Neuronal stem cell (in vitro differentiated cells): ENCODE data around the gene LRIG1.

ENCODE experiments used
- DNase-seq: peaks from one replicate; pipeline ENCODE4 v3.0.0-alpha.2; 2013; ENCODE audit warnings: low spot score
- H2AFZ ChIP-seq: one replicate; pipeline ENCODE4 v1.6.1; 2013; ENCODE audit warnings: mild to moderate bottlenecking, low read length, inconsistent platforms
- H2AK5ac ChIP-seq: 2 replicates; pipeline ENCODE4 v1.6.1; 2013; ENCODE audit warnings: low read depth, mild to moderate bottlenecking, inconsistent platforms, low read length, moderate library complexity, mixed read lengths
- H2BK120ac ChIP-seq: 2 replicates; pipeline ENCODE4 v1.6.1; 2013; ENCODE audit warnings: low read depth, mild to moderate bottlenecking, inconsistent platforms, low read length, moderate library complexity, mixed read lengths
- H2BK12ac ChIP-seq: one replicate; pipeline ENCODE4 v1.6.1; 2013; ENCODE audit warnings: low read length, inconsistent platforms
- H2BK15ac ChIP-seq: 2 replicates; pipeline ENCODE4 v1.6.1; 2013; ENCODE audit warnings: mild to moderate bottlenecking, low read length, inconsistent platforms, mixed read lengths
- H2BK5ac ChIP-seq: one replicate; pipeline ENCODE4 v1.6.1; 2013; ENCODE audit warnings: inconsistent platforms, mild to moderate bottlenecking, low read length, moderate library complexity
- H3K14ac ChIP-seq: one replicate; pipeline ENCODE4 v1.6.1; 2013; ENCODE audit warnings: low read length, inconsistent platforms
- H3K18ac ChIP-seq: 2 replicates; pipeline ENCODE4 v1.6.1; 2013; ENCODE audit warnings: low read length, inconsistent platforms
- H3K23ac ChIP-seq: 2 replicates; pipeline ENCODE4 v1.6.1; 2013; ENCODE audit warnings: low read depth, mild to moderate bottlenecking, mixed read lengths, low read length, inconsistent platforms; ENCODE audit not compliant: poor library complexity
- H3K27ac ChIP-seq: replicated peaks from 3 replicates; pipeline ENCODE4 v1.5.1; 2013; ENCODE audit warnings: low read length, inconsistent platforms
- H3K27me3 ChIP-seq, 3 experiments: 2 replicates each; pipeline ENCODE4 v1.6.1; 2013; ENCODE audit warnings: low read length in 3 of 3, mild to moderate bottlenecking in 2 of 3, inconsistent platforms in 1 of 3, low read depth in 1 of 3, mixed read lengths in 1 of 3, moderate library complexity in 1 of 3; ENCODE audit not compliant: control insufficient read depth in 3 of 3, insufficient read depth in 3 of 3
- H3K36me3 ChIP-seq, 2 donors: replicated peaks in 1 of 2; 2 replicates each; pipeline ENCODE4 v1.6.1; 2013; ENCODE audit warnings: low read length in 2 of 2; ENCODE audit not compliant: control insufficient read depth in 2 of 2, insufficient read depth in 2 of 2
- H3K4ac ChIP-seq: 2 replicates; pipeline ENCODE4 v1.6.1; 2013; ENCODE audit warnings: inconsistent platforms, mild to moderate bottlenecking, low read length, moderate library complexity
- H3K4me1 ChIP-seq, 2 donors: 1 replicate in 1 of 2; 2 replicates in 1 of 2; pipeline ENCODE4 v1.6.1; 2013; ENCODE audit warnings: low read length in 2 of 2, low read depth in 1 of 2; ENCODE audit not compliant: control insufficient read depth in 2 of 2, insufficient read depth in 1 of 2
- H3K4me2 ChIP-seq: one replicate; pipeline ENCODE4 v1.6.1; 2013; ENCODE audit warnings: mild to moderate bottlenecking, low read length, inconsistent platforms; ENCODE audit not compliant: insufficient read depth, poor library complexity, severe bottlenecking
- H3K4me3 ChIP-seq, 2 donors: 2 replicates each; pipeline ENCODE4 v1.5.1; 2013; ENCODE audit warnings: low read length in 2 of 2, mild to moderate bottlenecking in 2 of 2, inconsistent platforms in 1 of 2, moderate library complexity in 1 of 2
- H3K79me1 ChIP-seq: one replicate; pipeline ENCODE4 v1.6.1; 2013; ENCODE audit warnings: low read depth, mild to moderate bottlenecking, inconsistent platforms, low read length, moderate library complexity
- H3K9ac ChIP-seq: one replicate; pipeline ENCODE4 v1.6.1; 2013; ENCODE audit warnings: mild to moderate bottlenecking, low read depth, low read length, inconsistent platforms; ENCODE audit not compliant: poor library complexity
- H3K9me3 ChIP-seq, 2 donors: replicated peaks in 1 of 2; 2 replicates each; pipeline versions ENCODE3 to v1.6.1; 2013; ENCODE audit warnings: low read length in 2 of 2, mild to moderate bottlenecking in 2 of 2, inconsistent platforms in 1 of 2, low read depth in 1 of 2, mixed read lengths in 1 of 2, moderate library complexity in 1 of 2; ENCODE audit not compliant: control insufficient read depth in 2 of 2, insufficient read depth in 1 of 2
- H4K8ac ChIP-seq: one replicate; pipeline ENCODE4 v1.6.1; 2013; ENCODE audit warnings: low read depth, mild to moderate bottlenecking, inconsistent platforms, low read length, moderate library complexity
- H4K91ac ChIP-seq: one replicate; pipeline ENCODE4 v1.6.1; 2013; ENCODE audit warnings: low read length, low read depth, mild to moderate bottlenecking, inconsistent platforms; ENCODE audit not compliant: poor library complexity
- WGBS, 2 donors: extraction: QIAGEN DNeasy Blood & Tissue Kit; methylation state at CpG; one replicate each; pipeline ENCODE4 v1.1.7; 2013; ENCODE audit warnings: missing lambda C conversion rate in 2 of 2, mixed read lengths in 1 of 2; ENCODE audit not compliant: insufficient read length in 2 of 2, insufficient replicate concordance in 1 of 2; ENCODE audit errors: extremely low coverage in 2 of 2; 5-methylcytosine and 5-hydroxymethylcytosine counted together

The LRIG1 gene

GRCh38 chr3:66406163-66406562 lies 94.7 kb downstream of the LRIG1 start:
- no peak overlapping the region for H2BK15ac ChIP-seq
- no peak overlapping the region for H3K4ac ChIP-seq
- H2BK5ac ChIP-seq: no peak overlapping the region
- H3K36me3 ChIP-seq: peaks cover 83 to 96% of the 10 kb centered on the region in 2 donors
- H3K4me3 ChIP-seq: no peak overlapping the region
- H4K91ac ChIP-seq: no peak overlapping the region
- no peak overlapping the region for H3K27ac ChIP-seq
- H3K27me3 ChIP-seq: no peaks in the 10 kb centered on the region
- no peak for DNase-seq
- no peak overlapping the region for H3K9ac ChIP-seq
- no peak overlapping the region for H2AFZ ChIP-seq
- no CpG with 5 or more reads among the region's 5 CpGs for WGBS, 2 donors
- no peak overlapping the region for H4K8ac ChIP-seq
- H2BK12ac ChIP-seq: no peak overlapping the region
- no peak overlapping the region for H3K23ac ChIP-seq
- H3K9me3 ChIP-seq: no peaks in the 10 kb centered on the region
- no peak overlapping the region for H2BK120ac ChIP-seq
- H3K4me2 ChIP-seq: no peak overlapping the region
- H3K18ac ChIP-seq: no peak overlapping the region
- H3K4me1 ChIP-seq: peaks cover 24 to 35% of the 10 kb centered on the region in 2 donors
- no peak overlapping the region for H3K14ac ChIP-seq
- H3K79me1 ChIP-seq: peaks cover 22% of the 10 kb centered on the region
- H2AK5ac ChIP-seq: no peak overlapping the region

DNA sequence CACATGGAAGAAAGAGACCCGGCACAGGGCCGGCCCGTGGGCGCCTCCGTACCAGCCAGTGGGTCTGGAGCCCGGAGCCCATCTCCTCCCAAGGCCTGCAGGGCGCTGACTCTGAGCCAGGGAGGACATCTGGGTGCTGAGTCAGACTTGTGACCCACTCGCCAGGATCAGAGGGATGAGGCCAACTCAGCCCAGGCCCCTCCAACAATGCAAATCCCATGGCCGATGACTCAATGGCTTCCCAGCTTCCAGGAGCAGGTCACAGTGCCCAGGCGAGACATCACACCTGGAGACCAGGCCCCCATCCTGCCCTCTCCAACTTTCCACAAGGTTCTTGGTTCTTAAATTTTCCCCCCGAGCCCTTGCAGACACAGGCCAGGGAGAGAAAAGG lies 95.1 kb downstream of the LRIG1 start:
- peaks cover 22% of the 10 kb centered on the region for H3K79me1 ChIP-seq
- no peak overlapping the region for H2BK15ac ChIP-seq
- no peaks in the 10 kb centered on the region for H3K27me3 ChIP-seq
- H3K9ac ChIP-seq: peak overlapping the region; percentile 35
- H3K4ac ChIP-seq: no peak overlapping the region
- no peak for DNase-seq
- H2AK5ac ChIP-seq: no peak overlapping the region
- WGBS, 2 donors: no CpG with 5 or more reads among the region's 11 CpGs
- peaks cover 79 to 92% of the 10 kb centered on the region in 2 donors for H3K36me3 ChIP-seq
- peaks cover 26 to 37% of the 10 kb centered on the region in 2 donors for H3K4me1 ChIP-seq
- H3K4me2 ChIP-seq: no peak overlapping the region
- no peak overlapping the region for H2BK120ac ChIP-seq
- no peaks in the 10 kb centered on the region for H3K9me3 ChIP-seq
- no peak overlapping the region for H4K91ac ChIP-seq
- no peak overlapping the region for H3K18ac ChIP-seq
- no peak overlapping the region for H3K27ac ChIP-seq
- no peak overlapping the region for H3K4me3 ChIP-seq
- no peak overlapping the region for H2AFZ ChIP-seq
- H2BK12ac ChIP-seq: no peak overlapping the region
- no peak overlapping the region for H2BK5ac ChIP-seq
- no peak overlapping the region for H3K14ac ChIP-seq
- no peak overlapping the region for H3K23ac ChIP-seq
- H4K8ac ChIP-seq: no peak overlapping the region

- no peak for DNase-seq
- H3K27ac ChIP-seq: no peak overlapping the region
- H2BK5ac ChIP-seq: no peak overlapping the region
- H2BK15ac ChIP-seq: no peak overlapping the region
- no peak overlapping the region for H3K14ac ChIP-seq
- no peak overlapping the region for H4K91ac ChIP-seq
- H3K18ac ChIP-seq: peak overlapping the region; percentile 16
- no peak overlapping the region for H2AK5ac ChIP-seq
- no peak overlapping the region for H3K23ac ChIP-seq
- no peak overlapping the region for H2BK12ac ChIP-seq
- H3K4ac ChIP-seq: no peak overlapping the region
- H3K9me3 ChIP-seq: no peaks in the 10 kb centered on the region
- peaks cover 76 to 90% of the 10 kb centered on the region in 2 donors for H3K36me3 ChIP-seq
- no peak overlapping the region for H2AFZ ChIP-seq
- H3K79me1 ChIP-seq: peaks cover 20% of the 10 kb centered on the region
- H4K8ac ChIP-seq: no peak overlapping the region
- H3K4me1 ChIP-seq: peaks cover 32 to 36% of the 10 kb centered on the region in 2 donors
- H3K27me3 ChIP-seq: no peaks in the 10 kb centered on the region
- no CpG with 5 or more reads among the region's 32 CpGs for WGBS, 2 donors
- no peak overlapping the region for H3K4me2 ChIP-seq
- H2BK120ac ChIP-seq: no peak overlapping the region
- H3K9ac ChIP-seq: no peak overlapping the region
- H3K4me3 ChIP-seq: no peak overlapping the region
Observed at GRCh38 chr3:66404903-66405700, 95.7 kb downstream of the LRIG1 start.

DNA sequence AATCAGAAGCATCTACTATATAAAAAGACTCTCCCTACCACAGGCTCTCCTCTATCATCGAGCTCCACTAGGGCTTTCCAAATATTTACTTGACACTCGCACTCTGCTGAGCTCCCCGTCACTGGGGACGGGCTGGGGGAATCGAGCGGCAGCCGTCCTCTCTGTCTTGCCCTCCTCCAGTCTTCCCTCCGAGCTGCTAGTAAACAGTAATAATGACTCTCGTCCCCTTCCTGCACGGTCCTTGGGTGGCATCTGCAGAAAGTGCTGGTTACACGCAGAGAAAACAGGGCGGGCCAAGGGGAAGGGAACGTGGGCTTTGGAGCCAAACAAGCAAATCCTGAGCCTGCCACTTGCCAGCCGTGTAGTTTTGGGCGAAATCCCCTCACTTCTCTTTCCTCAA lies 96.6 kb downstream of the LRIG1 start:
- peaks cover 34% of the 10 kb centered on the region in 2 donors for H3K4me1 ChIP-seq
- H3K27me3 ChIP-seq: no peaks in the 10 kb centered on the region
- no peak overlapping the region for H2BK120ac ChIP-seq
- DNase-seq: no peak
- no peaks in the 10 kb centered on the region for H3K9me3 ChIP-seq
- H2AK5ac ChIP-seq: no peak overlapping the region
- H2AFZ ChIP-seq: no peak overlapping the region
- H3K36me3 ChIP-seq: peaks cover 72 to 90% of the 10 kb centered on the region in 2 donors
- H3K14ac ChIP-seq: no peak overlapping the region
- no peak overlapping the region for H3K27ac ChIP-seq
- no peak overlapping the region for H2BK5ac ChIP-seq
- no peak overlapping the region for H3K4me3 ChIP-seq
- no peak overlapping the region for H3K9ac ChIP-seq
- no peak overlapping the region for H2BK15ac ChIP-seq
- no peak overlapping the region for H3K4ac ChIP-seq
- no peak overlapping the region for H4K8ac ChIP-seq
- no CpG with 5 or more reads among the region's 15 CpGs for WGBS, 2 donors
- no peak overlapping the region for H4K91ac ChIP-seq
- no peak overlapping the region for H2BK12ac ChIP-seq
- H3K23ac ChIP-seq: no peak overlapping the region
- peaks cover 19% of the 10 kb centered on the region for H3K79me1 ChIP-seq
- H3K4me2 ChIP-seq: no peak overlapping the region
- peak overlapping the region; percentile 11 for H3K18ac ChIP-seq
